Choroid plexus epithelial cell (primary cell): ENCODE results near the gene JMJD6.

Source experiments
- DNase-seq: peaks from one replicate; pipeline ENCODE4 v3.0.0-alpha.2; 2010; ENCODE audit warnings: low read depth
- H3K4me3 ChIP-seq: 2 replicates; pipeline ENCODE4 v1.5.1; 2011; ENCODE audit warnings: low read depth, mild to moderate bottlenecking, control low read depth, low read length, moderate library complexity
- TF ChIP-seq, protein P1 (sequence below): conservative IDR thresholded peaks from 2 replicates; pipeline ENCODE4 v1.5.1; 2011; ENCODE audit warnings: low read depth, mild to moderate bottlenecking, control low read depth, inconsistent platforms, low read length, moderate library complexity

Gene JMJD6

DNA sequence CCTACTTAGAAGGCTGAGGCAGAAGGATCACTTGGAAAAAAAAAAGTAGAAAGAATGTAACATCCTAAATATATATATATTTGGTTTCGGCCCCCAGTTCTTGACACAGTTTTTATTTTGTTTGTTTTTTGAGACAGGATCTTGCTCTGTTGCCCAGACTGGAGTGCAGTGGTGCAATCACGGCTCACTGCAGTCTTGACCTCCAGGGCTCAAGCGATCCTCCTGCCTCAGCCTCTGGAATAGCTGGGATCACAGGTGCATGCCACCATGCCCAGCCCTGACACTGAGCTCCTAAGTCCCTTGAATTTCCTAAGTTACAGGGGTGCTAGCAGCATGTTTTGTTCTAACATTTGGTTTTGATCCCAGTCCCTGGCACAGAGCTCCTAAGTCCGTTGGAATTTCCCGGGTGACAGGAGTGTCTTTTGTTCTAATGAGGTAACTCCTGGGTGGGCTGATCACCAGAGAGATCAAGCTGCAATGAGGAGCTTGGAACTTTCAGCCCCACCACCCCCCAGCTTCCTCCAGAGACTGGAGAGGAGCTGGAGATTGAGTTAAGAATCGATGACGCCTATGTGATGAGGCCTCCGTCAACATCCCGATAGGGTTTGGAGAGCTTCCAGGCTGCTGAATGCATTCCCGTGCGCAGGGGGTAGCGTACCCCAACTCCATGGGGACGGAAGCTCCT lies 35.7 kb downstream of the JMJD6 start:
- no peak overlapping the region for H3K4me3 ChIP-seq
- DNase-seq = no peak
- TF ChIP-seq, protein P1, sequence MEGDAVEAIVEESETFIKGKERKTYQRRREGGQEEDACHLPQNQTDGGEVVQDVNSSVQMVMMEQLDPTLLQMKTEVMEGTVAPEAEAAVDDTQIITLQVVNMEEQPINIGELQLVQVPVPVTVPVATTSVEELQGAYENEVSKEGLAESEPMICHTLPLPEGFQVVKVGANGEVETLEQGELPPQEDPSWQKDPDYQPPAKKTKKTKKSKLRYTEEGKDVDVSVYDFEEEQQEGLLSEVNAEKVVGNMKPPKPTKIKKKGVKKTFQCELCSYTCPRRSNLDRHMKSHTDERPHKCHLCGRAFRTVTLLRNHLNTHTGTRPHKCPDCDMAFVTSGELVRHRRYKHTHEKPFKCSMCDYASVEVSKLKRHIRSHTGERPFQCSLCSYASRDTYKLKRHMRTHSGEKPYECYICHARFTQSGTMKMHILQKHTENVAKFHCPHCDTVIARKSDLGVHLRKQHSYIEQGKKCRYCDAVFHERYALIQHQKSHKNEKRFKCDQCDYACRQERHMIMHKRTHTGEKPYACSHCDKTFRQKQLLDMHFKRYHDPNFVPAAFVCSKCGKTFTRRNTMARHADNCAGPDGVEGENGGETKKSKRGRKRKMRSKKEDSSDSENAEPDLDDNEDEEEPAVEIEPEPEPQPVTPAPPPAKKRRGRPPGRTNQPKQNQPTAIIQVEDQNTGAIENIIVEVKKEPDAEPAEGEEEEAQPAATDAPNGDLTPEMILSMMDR = no peak

DNA sequence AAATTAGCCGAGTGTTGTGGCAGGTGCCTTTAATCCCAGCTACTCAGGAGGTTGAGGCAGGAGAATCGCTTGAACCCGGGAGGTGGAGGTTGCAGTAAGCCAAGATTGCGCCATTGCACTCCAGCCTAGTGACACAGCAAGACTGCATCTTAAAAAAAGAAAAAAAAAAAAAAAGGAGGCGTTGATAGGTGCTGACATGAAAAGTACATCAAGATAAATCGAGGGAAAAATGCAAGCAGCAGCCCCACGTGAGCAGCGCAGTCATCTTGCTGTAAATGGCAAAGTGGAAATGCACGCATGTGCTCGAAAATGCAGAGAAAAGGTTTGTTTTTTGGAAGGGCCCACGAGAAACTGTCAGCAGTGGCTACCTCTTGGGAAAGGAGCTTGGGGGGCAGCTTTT lies 36.5 kb downstream of the JMJD6 start:
- peak; percentile 67 for DNase-seq
- TF ChIP-seq, protein P1 = no peak
- no peak overlapping the region for H3K4me3 ChIP-seq

DNA sequence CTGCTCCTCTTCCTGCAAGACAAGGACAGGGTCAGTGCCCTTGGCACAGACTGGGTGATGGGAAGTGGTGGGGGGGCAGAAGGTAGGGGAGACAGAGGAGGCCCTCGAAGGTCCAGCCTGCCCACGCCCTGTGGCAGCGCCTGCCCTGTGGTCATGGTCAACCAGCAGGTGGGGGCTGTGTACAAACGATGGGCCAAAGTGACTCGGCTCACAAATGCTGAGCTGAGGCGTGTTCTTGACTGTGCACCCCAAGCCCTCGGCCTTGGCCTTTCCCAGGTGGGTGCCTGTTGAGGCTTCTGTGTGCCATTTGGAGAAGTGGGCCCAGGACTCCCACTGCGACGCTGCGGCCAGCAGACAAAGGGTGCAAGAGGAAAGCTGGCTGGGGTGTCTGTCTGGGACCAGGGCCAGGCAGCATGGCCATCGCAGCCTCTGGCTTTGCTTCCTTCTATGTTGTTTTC lies 38.2 kb downstream of the JMJD6 start:
- TF ChIP-seq, protein P1 = no peak
- DNase-seq = no peak
- H3K4me3 ChIP-seq = no peak overlapping the region

DNA sequence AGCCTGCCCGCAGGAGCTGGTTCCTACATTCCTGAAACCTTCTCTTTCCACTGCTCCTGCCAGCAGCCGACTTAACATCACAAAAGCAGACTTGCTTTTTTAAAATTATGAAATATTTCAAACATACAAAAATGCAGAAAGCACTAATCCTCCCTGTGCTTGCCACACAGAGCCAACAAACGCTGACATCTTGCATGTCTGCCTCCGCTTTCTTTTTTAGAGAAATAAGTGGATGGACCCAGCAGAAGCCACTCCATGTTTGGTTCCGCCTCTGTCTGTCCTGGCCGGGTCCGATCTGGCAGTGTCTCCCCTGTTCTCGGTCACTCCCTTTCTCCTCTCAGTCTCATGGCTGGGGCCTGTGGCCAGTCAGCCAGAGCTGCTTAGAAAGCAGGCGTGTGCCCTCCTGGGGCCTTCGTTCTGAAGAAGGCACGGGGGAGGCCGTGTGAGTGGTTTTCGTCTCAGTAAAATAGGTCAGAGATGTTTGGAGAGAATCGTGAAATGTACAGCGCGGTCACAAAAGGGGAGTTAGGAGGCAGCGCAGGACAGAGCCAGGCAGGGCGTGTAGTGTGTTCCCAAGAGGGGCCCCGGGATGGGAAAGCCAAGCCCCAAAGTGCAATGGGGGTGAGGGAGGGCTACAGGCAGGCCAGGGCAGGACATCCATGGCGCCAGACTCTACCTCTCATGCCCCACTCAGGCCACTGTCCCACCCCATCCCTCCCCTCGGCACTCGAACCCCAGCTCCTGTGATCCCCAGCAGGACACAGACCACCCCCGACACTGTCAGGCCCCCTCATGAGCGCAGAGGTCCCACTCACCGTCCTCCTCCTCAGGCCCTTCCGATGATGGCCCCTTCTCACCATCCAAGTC lies 38.9 kb downstream of the JMJD6 start:
- DNase-seq = no peak
- H3K4me3 ChIP-seq = no peak overlapping the region
- TF ChIP-seq, protein P1 = no peak

DNA sequence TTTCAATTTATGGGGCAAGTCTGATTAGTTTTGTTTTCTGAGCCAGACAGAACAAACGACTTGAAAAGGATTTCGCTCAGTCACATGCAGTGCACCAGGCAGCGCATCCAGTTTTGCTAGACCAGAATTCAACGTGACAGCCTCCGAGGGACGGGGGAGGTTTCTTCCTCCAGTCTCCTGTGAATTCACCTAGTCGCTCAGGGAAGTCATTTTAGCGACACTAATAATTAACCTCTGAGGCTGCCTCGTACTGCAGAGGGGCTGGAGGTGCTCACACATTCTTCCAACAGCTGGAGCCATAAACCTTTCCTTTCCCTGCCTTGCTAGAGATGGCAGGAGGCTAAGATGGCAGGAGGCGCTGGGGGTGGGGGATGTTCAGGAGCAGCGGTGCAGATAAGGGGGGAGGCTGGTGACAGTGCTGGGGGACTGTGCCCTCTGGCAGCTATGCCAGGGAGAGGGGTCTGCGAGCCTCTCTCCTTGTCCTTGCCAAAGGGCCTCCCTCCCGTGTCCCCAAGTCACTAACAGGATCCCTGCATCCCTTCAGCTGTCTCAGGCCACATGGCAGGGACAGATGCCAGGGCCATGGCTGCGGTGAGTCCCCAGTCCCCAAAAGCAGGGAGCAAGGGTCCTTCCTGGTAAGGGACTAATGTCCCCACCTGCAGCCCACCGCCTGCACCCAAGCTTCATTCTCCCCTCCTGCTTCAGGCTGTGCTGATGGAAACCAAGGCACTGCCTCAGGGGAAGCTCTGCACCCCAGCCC lies 39.7 kb downstream of the JMJD6 start:
- DNase-seq = no peak
- H3K4me3 ChIP-seq = no peak overlapping the region
- TF ChIP-seq, protein P1 = no peak

DNA sequence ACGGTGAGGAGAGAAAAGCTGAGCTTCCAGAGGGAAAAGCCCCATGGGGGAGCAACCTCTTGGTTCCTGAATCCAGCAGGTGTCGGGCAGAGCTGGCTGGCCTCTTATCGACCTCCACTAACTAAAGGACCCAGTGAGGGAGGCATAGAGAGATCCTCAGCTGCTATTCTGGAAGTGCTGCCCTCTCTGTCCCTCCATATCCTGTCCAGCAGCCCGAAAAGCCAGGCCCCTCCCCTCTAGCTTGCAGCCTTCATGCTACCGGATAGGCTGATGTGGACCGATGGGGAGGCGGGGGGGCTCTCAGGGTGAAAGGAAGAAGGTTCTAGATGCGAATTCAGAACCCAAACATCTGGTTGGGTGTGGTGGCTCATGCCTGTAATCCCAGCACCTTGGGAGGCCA lies 40.6 kb downstream of the JMJD6 start:
- TF ChIP-seq, protein P1 = no peak
- DNase-seq = no peak
- no peak overlapping the region for H3K4me3 ChIP-seq
